ENCODE results near the gene RDH16.

Gene RDH16

DNA sequence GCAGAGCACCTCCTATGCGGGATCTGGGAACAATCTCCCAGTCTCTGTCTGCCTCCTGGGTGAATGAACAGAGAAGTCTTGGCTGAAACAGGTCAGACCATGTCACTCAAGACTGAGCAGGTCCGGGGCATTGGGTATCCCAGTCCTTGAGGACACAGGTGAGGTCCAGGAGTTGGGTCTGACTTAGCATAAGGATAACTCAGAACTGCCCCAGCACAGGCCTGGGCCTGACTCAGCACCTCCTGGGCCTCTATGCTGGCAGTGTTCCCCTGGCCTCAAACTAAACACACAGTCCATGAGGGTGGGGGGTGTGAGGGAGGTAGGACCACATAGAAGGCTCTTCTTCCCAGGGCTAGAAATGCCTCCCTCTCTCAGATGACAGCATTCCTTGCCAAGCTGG, 21.7 kb downstream of the RDH16 start:
- Histone ChIP-seq H3K4me1 (ENCODE audit: control insufficient read depth, low read length) (peaks cover 8% of the 10 kb centered on the region), H4K20me1 (ENCODE audit: control insufficient read depth, insufficient read depth, low read depth, low read length) (no peaks in the 10 kb centered on the region), H3K36me3 (ENCODE audit: control insufficient read depth, low read length) (no peaks in the 10 kb centered on the region), H3K27ac (ENCODE audit: low read depth, low read length) (no peak overlapping the region), H3F3A (ENCODE audit: control insufficient read depth, insufficient read depth) (no peaks in the 10 kb centered on the region), H3K4me3 (ENCODE audit: low read length) (no peak overlapping the region), H3K9me2 (replicated peaks; ENCODE audit: control insufficient read depth, low read length) (no peaks in the 10 kb centered on the region), H3K79me2 (ENCODE audit: control insufficient read depth, low read length) (no peaks in the 10 kb centered on the region), H3K4me2 (ENCODE audit: low read length) (no peak overlapping the region), H3K9me3 (ENCODE audit: control insufficient read depth, insufficient read depth, low read length) (no peaks in the 10 kb centered on the region), H3K27me3 (ENCODE audit: control insufficient read depth, low read length) (no peaks in the 10 kb centered on the region)
- TF ChIP-seq, protein P1, sequence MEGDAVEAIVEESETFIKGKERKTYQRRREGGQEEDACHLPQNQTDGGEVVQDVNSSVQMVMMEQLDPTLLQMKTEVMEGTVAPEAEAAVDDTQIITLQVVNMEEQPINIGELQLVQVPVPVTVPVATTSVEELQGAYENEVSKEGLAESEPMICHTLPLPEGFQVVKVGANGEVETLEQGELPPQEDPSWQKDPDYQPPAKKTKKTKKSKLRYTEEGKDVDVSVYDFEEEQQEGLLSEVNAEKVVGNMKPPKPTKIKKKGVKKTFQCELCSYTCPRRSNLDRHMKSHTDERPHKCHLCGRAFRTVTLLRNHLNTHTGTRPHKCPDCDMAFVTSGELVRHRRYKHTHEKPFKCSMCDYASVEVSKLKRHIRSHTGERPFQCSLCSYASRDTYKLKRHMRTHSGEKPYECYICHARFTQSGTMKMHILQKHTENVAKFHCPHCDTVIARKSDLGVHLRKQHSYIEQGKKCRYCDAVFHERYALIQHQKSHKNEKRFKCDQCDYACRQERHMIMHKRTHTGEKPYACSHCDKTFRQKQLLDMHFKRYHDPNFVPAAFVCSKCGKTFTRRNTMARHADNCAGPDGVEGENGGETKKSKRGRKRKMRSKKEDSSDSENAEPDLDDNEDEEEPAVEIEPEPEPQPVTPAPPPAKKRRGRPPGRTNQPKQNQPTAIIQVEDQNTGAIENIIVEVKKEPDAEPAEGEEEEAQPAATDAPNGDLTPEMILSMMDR (IDR thresholded peaks at IDR 0.05; ENCODE audit: low read depth, low read length, poor library complexity, severe bottlenecking), result no peak
- no peak for TF ChIP-seq EZH2phosphoT487 (IDR thresholded peaks at IDR 0.05; ENCODE audit: borderline replicate concordance, low read length)

DNA sequence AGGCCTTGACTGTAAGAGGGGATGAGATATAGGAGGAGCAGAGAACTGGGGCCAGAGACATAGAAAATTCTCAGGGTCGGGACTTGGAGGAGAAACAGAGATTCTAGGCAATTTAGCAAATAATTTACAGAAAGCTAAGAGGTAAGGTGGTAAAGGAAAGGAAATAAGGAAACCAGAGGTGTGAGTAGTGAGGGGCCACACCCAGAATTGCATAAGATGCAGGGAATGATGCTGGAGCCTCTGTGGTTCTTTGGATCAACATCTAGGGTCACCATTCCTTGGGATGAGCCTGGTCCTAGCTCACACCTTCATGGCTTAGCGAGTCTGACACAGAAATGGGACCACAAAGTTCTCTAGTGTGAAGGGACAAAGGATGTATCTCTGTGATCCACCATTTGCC, 22.3 kb downstream of the RDH16 start:
- Histone ChIP-seq H3K27ac (ENCODE audit: low read depth, low read length) (no peak overlapping the region), H3F3A (ENCODE audit: control insufficient read depth, insufficient read depth) (no peaks in the 10 kb centered on the region), H3K79me2 (ENCODE audit: control insufficient read depth, low read length) (no peaks in the 10 kb centered on the region), H3K4me3 (ENCODE audit: low read length) (no peak overlapping the region), H3K36me3 (ENCODE audit: control insufficient read depth, low read length) (no peaks in the 10 kb centered on the region), H3K9me3 (ENCODE audit: control insufficient read depth, insufficient read depth, low read length) (no peaks in the 10 kb centered on the region), H4K20me1 (ENCODE audit: control insufficient read depth, insufficient read depth, low read depth, low read length) (no peaks in the 10 kb centered on the region), H3K4me2 (ENCODE audit: low read length) (no peak overlapping the region), H3K9me2 (replicated peaks; ENCODE audit: control insufficient read depth, low read length) (no peaks in the 10 kb centered on the region), H3K4me1 (ENCODE audit: control insufficient read depth, low read length) (peaks cover 8% of the 10 kb centered on the region), H3K27me3 (ENCODE audit: control insufficient read depth, low read length) (no peaks in the 10 kb centered on the region)
- no peak for TF ChIP-seq EZH2phosphoT487 (IDR thresholded peaks at IDR 0.05; ENCODE audit: borderline replicate concordance, low read length)
- TF ChIP-seq, protein P1 (IDR thresholded peaks at IDR 0.05; ENCODE audit: low read depth, low read length, poor library complexity, severe bottlenecking), result no peak

GRCh38 chr12:56933826-56934625, 23.4 kb downstream of the RDH16 start, which contains the start of gene SDR9C7:
Gene SDR9C7, minus strand, starts transcription at chr12:56934408. Its CDS starts 147 bp downstream, at chr12:56934261.
- Histone ChIP-seq H3F3A (ENCODE audit: control insufficient read depth, insufficient read depth) (no peaks in the 10 kb centered on the region), H3K9me2 (replicated peaks; ENCODE audit: control insufficient read depth, low read length) (no peaks in the 10 kb centered on the region), H3K27ac (ENCODE audit: low read depth, low read length) (no peak within 1 kb of the TSS), H4K20me1 (ENCODE audit: control insufficient read depth, insufficient read depth, low read depth, low read length) (no peaks in the 10 kb centered on the region), H3K79me2 (ENCODE audit: control insufficient read depth, low read length) (no peaks in the 10 kb centered on the region), H3K4me2 (ENCODE audit: low read length) (no peak within 1 kb of the TSS), H3K36me3 (ENCODE audit: control insufficient read depth, low read length) (no peaks in the 10 kb centered on the region), H3K4me3 (ENCODE audit: low read length) (no peak within 1 kb of the TSS), H3K4me1 (ENCODE audit: control insufficient read depth, low read length) (peaks cover 8% of the 10 kb centered on the region), H3K9me3 (ENCODE audit: control insufficient read depth, insufficient read depth, low read length) (no peaks in the 10 kb centered on the region), H3K27me3 (ENCODE audit: control insufficient read depth, low read length) (no peaks in the 10 kb centered on the region)
- TF ChIP-seq EZH2phosphoT487 (IDR thresholded peaks at IDR 0.05; ENCODE audit: borderline replicate concordance, low read length), result no peak
- TF ChIP-seq, protein P1 (IDR thresholded peaks at IDR 0.05; ENCODE audit: low read depth, low read length, poor library complexity, severe bottlenecking), result no peak
